ENCODE measurements around the gene PRPF19.

PRPF19 gene

GRCh38 chr11:60902625-60903024, 3.8 kb downstream of the PRPF19 start:
- DNase-seq = no peak

- no peak for DNase-seq
Measured at GRCh38 chr11:60900673-60901404, 5.5 kb downstream of the PRPF19 start.

- no peak for DNase-seq
Measured at GRCh38 chr11:60899977-60900376, 6.4 kb downstream of the PRPF19 start.

- DNase-seq = peak; percentile 60
Measured at GRCh38 chr11:60899046-60899936, 7.1 kb downstream of the PRPF19 start.

GRCh38 chr11:60897496-60897895, 8.9 kb downstream of the PRPF19 start:
- no peak for DNase-seq

- DNase-seq = no peak
Measured at GRCh38 chr11:60895687-60896086, 10.7 kb downstream of the PRPF19 start.

- DNase-seq = no peak
Measured at GRCh38 chr11:60891103-60891741, 15.2 kb downstream of the PRPF19 start.

GRCh38 chr11:60890696-60891095, 15.7 kb downstream of the PRPF19 start:
- no peak for DNase-seq

GRCh38 chr11:60889869-60890311, 16.5 kb downstream of the PRPF19 start:
- no peak for DNase-seq

GRCh38 chr11:60887556-60887955, 18.8 kb downstream of the PRPF19 start:
- DNase-seq = peak; percentile 45

- DNase-seq = no peak
Measured at GRCh38 chr11:60880643-60881282, 25.6 kb downstream of the PRPF19 start.

GRCh38 chr11:60879971-60880588, 26.3 kb downstream of the PRPF19 start:
- no peak for DNase-seq

- no peak for DNase-seq
Measured at GRCh38 chr11:60879104-60879503, 27.3 kb downstream of the PRPF19 start.

GRCh38 chr11:60878245-60879101, 27.9 kb downstream of the PRPF19 start:
- DNase-seq = no peak

- no peak for DNase-seq
Measured at GRCh38 chr11:60876168-60876485, 30.3 kb downstream of the PRPF19 start.

- no peak for DNase-seq
Measured at GRCh38 chr11:60875366-60876167, 30.8 kb downstream of the PRPF19 start.

GRCh38 chr11:60874421-60875365, 31.7 kb downstream of the PRPF19 start:
- DNase-seq = no peak

- DNase-seq = no peak
Measured at GRCh38 chr11:60873533-60873932, 32.9 kb downstream of the PRPF19 start.

GRCh38 chr11:60872961-60873524, 33.3 kb downstream of the PRPF19 start:
- DNase-seq = peak; percentile 16

Measured in CD4-positive, alpha-beta T cell treated with Interleukin-12 subunit alpha and Interleukin-12 subunit beta, for 1 hour (primary cell).